NCI-H446 (cell line): ENCODE results near the gene TRIM17.
A peak's percentile ranks its signal among the peaks of the same experiment; 100 is the strongest.

Experiments
- DNase-seq, 2 experiments: peaks; one replicate each; lab custom pipeline; 2025; lab: John Stamatoyannopoulos, UW

The TRIM17 gene

GRCh38 chr1:228416217-228416933, at the start of gene TRIM17:
Gene TRIM17 (minus strand): TSS chr1:228416861. CDS start chr1:228415072, 1,789 bp downstream.
- no peak for DNase-seq

- no peak for DNase-seq
Observed at GRCh38 chr1:228465571-228466146, 49.0 kb upstream of the TRIM17 start.

- no peak for DNase-seq
Observed at GRCh38 chr1:228465141-228465540, 48.5 kb upstream of the TRIM17 start.

GRCh38 chr1:228464487-228464983, 47.9 kb upstream of the TRIM17 start:
- DNase-seq, result peak; percentile 28 to 80

GRCh38 chr1:228463559-228464455, 47.1 kb upstream of the TRIM17 start:
- peak in 1 of 2 experiments; percentile 35 for DNase-seq

GRCh38 chr1:228463009-228463558, 46.4 kb upstream of the TRIM17 start:
- no peak for DNase-seq

- DNase-seq, result no peak
Observed at GRCh38 chr1:228462560-228462959, 45.9 kb upstream of the TRIM17 start.

- DNase-seq, result no peak
Observed at GRCh38 chr1:228460821-228461220, 44.2 kb upstream of the TRIM17 start.

GRCh38 chr1:228459091-228459993, 42.7 kb upstream of the TRIM17 start:
- DNase-seq, result peak; percentile 75 to 84

- DNase-seq, result peak; percentile 99 to 100
Observed at GRCh38 chr1:228457396-228458176, 40.9 kb upstream of the TRIM17 start.

GRCh38 chr1:228457017-228457395, 40.3 kb upstream of the TRIM17 start:
- no peak for DNase-seq

- no peak for DNase-seq
Observed at GRCh38 chr1:228456252-228457016, 39.8 kb upstream of the TRIM17 start.

- no peak for DNase-seq
Observed at GRCh38 chr1:228455715-228456114, 39.1 kb upstream of the TRIM17 start.

GRCh38 chr1:228454238-228454637, 37.6 kb upstream of the TRIM17 start:
- no peak for DNase-seq

- no peak for DNase-seq
Observed at GRCh38 chr1:228453614-228454013, 37.0 kb upstream of the TRIM17 start.

GRCh38 chr1:228453022-228453560, 36.4 kb upstream of the TRIM17 start:
- DNase-seq, result no peak

- DNase-seq, result no peak
Observed at GRCh38 chr1:228452194-228453021, 35.7 kb upstream of the TRIM17 start.

- DNase-seq, result no peak
Observed at GRCh38 chr1:228450200-228450599, 33.5 kb upstream of the TRIM17 start.
